ENCODE data around the gene ZBP1.

ZBP1 gene

DNA sequence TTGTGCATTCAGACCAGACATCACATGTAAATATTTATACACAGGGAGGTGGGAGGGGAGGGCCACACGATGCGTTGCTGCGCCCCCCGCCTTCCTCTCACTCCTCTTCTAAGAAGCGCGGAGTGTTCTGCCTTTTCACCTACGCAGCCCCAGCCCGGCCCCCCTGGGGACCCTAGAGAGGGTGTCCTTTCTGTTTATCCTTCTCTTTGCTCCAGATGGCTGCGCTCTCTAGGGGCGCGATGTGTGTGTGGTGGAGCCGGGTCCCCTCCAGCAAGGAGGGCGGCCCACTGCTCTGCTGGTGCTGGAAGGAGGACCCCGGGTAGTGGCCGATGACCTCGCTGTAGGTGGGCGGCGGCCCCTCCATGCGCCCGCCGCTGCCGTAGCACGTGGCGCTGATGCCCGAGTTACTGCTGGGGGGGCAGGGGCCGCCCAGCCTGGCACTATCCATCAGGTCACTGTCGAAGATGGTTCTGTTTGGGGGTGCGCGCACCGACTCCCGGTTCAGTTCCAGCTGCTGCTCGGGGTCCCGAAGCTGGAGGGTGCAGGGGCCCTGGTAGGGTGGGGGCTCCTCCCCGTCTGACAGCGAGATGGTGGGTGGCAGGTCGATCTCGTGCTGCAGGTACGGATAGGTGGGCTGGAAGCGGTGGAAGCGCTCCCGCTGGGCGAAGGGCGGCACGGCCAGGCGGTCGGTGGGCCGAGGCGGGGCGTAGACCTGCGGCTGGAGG lies 31.8 kb upstream of the ZBP1 start:
- Histone ChIP-seq H3K9ac (ENCODE audit: low read length) (no peak overlapping the region), H3K4me3 (ENCODE audit: low read depth, low read length) (no peak overlapping the region), H3K27me3 (ENCODE audit: control insufficient read depth, insufficient read depth, low read length) (no peaks in the 10 kb centered on the region), H3K4me1 (ENCODE audit: control insufficient read depth, insufficient read depth, low read length) (peaks cover 7% of the 10 kb centered on the region; the same call in 1 of the 2 replicates), H3K36me3 (ENCODE audit: control insufficient read depth, insufficient read depth, low read length) (peaks cover 52% of the 10 kb centered on the region), H3K27ac (ENCODE audit: low read depth, low read length) (no peak overlapping the region), H3K9me3 (ENCODE audit: control insufficient read depth, insufficient read depth, low read depth, low read length) (no peaks in the 10 kb centered on the region)

- no peak overlapping the region for H3K27ac ChIP-seq (ENCODE audit: low read depth, low read length)
- no peak overlapping the region for H3K4me3 ChIP-seq (ENCODE audit: low read depth, low read length)
- no peak overlapping the region for H3K9ac ChIP-seq (ENCODE audit: low read length)
- peaks cover 7% of the 10 kb centered on the region for H3K9me3 ChIP-seq (ENCODE audit: control insufficient read depth, insufficient read depth, low read depth, low read length)
- peaks cover 42% of the 10 kb centered on the region for H3K36me3 ChIP-seq (ENCODE audit: control insufficient read depth, insufficient read depth, low read length)
- no peaks in the 10 kb centered on the region for H3K27me3 ChIP-seq (ENCODE audit: control insufficient read depth, insufficient read depth, low read length)
- peaks cover 7% of the 10 kb centered on the region; the same call in 1 of the 2 replicates for H3K4me1 ChIP-seq (ENCODE audit: control insufficient read depth, insufficient read depth, low read length)
These were observed 30.7 kb upstream of the ZBP1 start for GRCh38 chr20:57650756-57651483.

DNA sequence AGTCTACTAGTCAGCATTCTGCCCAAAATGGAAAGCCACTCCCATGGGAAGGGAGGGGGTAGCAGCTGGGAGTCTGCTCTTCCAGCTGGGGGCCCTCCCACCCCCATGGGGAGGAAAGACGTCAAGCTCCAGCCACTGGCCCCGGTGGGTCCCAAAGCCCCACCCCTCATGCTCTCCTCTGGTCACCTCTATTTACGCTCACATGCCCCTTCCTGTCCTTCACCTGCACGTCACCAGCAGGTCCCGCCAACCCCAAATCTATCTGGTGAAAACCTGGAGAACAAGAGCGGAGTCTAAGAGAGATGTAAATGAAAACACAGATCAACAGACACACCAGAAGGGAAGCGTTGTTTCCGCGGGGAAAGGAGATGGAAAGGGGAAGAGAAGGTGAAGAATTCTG lies 30.0 kb upstream of the ZBP1 start:
- Histone ChIP-seq H3K9ac (ENCODE audit: low read length) (no peak overlapping the region), H3K27ac (ENCODE audit: low read depth, low read length) (no peak overlapping the region), H3K36me3 (ENCODE audit: control insufficient read depth, insufficient read depth, low read length) (peaks cover 42% of the 10 kb centered on the region), H3K4me3 (ENCODE audit: low read depth, low read length) (no peak overlapping the region), H3K27me3 (ENCODE audit: control insufficient read depth, insufficient read depth, low read length) (no peaks in the 10 kb centered on the region), H3K4me1 (ENCODE audit: control insufficient read depth, insufficient read depth, low read length) (peaks cover 7% of the 10 kb centered on the region; the same call in 1 of the 2 replicates), H3K9me3 (ENCODE audit: control insufficient read depth, insufficient read depth, low read depth, low read length) (peaks cover 14% of the 10 kb centered on the region)

DNA sequence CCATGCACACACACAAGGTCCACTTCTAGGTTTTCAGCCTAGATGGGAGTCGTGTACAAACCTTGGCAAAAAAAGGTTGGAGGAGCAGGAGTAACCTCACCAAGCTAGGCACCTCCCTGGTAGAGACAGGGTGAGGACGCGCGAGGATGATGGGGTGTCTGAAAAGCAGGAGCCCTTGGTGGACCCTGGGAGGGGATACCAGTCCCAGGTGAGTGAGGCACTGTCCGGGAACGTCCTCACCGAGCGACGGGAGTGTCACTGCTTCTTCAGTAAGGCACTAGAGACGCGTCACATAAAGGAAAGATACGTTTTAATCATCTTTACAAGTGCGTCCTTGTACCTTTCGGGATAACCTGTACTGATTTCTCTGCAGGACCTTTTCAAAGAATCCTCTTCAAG lies 29.4 kb upstream of the ZBP1 start:
- H3K27me3 ChIP-seq (ENCODE audit: control insufficient read depth, insufficient read depth, low read length) = no peaks in the 10 kb centered on the region
- no peak overlapping the region for H3K27ac ChIP-seq (ENCODE audit: low read depth, low read length)
- peaks cover 42% of the 10 kb centered on the region for H3K36me3 ChIP-seq (ENCODE audit: control insufficient read depth, insufficient read depth, low read length)
- no peak overlapping the region for H3K9ac ChIP-seq (ENCODE audit: low read length)
- 0 out of 2 replicates have a peak, but pooled peaks cover 3% of the 10 kb centered on the region for H3K4me1 ChIP-seq (ENCODE audit: control insufficient read depth, insufficient read depth, low read length)
- no peak overlapping the region for H3K4me3 ChIP-seq (ENCODE audit: low read depth, low read length)
- H3K9me3 ChIP-seq (ENCODE audit: control insufficient read depth, insufficient read depth, low read depth, low read length) = peaks cover 17% of the 10 kb centered on the region

GRCh38 chr20:57648878-57649616 lies 28.8 kb upstream of the ZBP1 start:
- H3K27me3 ChIP-seq (ENCODE audit: control insufficient read depth, insufficient read depth, low read length) = no peaks in the 10 kb centered on the region
- no peaks in the 10 kb centered on the region for H3K4me1 ChIP-seq (ENCODE audit: control insufficient read depth, insufficient read depth, low read length)
- no peak overlapping the region for H3K27ac ChIP-seq (ENCODE audit: low read depth, low read length)
- H3K36me3 ChIP-seq (ENCODE audit: control insufficient read depth, insufficient read depth, low read length) = peaks cover 42% of the 10 kb centered on the region
- no peak overlapping the region for H3K9ac ChIP-seq (ENCODE audit: low read length)
- no peak overlapping the region for H3K4me3 ChIP-seq (ENCODE audit: low read depth, low read length)
- peaks cover 17% of the 10 kb centered on the region for H3K9me3 ChIP-seq (ENCODE audit: control insufficient read depth, insufficient read depth, low read depth, low read length)

GRCh38 chr20:57647933-57648785 lies 27.9 kb upstream of the ZBP1 start:
- no peak overlapping the region for H3K9ac ChIP-seq (ENCODE audit: low read length)
- peaks cover 25% of the 10 kb centered on the region for H3K9me3 ChIP-seq (ENCODE audit: control insufficient read depth, insufficient read depth, low read depth, low read length)
- no peaks in the 10 kb centered on the region for H3K27me3 ChIP-seq (ENCODE audit: control insufficient read depth, insufficient read depth, low read length)
- H3K36me3 ChIP-seq (ENCODE audit: control insufficient read depth, insufficient read depth, low read length) = peaks cover 35% of the 10 kb centered on the region
- H3K27ac ChIP-seq (ENCODE audit: low read depth, low read length) = no peak overlapping the region
- H3K4me1 ChIP-seq (ENCODE audit: control insufficient read depth, insufficient read depth, low read length) = no peaks in the 10 kb centered on the region
- H3K4me3 ChIP-seq (ENCODE audit: low read depth, low read length) = no peak overlapping the region

DNA sequence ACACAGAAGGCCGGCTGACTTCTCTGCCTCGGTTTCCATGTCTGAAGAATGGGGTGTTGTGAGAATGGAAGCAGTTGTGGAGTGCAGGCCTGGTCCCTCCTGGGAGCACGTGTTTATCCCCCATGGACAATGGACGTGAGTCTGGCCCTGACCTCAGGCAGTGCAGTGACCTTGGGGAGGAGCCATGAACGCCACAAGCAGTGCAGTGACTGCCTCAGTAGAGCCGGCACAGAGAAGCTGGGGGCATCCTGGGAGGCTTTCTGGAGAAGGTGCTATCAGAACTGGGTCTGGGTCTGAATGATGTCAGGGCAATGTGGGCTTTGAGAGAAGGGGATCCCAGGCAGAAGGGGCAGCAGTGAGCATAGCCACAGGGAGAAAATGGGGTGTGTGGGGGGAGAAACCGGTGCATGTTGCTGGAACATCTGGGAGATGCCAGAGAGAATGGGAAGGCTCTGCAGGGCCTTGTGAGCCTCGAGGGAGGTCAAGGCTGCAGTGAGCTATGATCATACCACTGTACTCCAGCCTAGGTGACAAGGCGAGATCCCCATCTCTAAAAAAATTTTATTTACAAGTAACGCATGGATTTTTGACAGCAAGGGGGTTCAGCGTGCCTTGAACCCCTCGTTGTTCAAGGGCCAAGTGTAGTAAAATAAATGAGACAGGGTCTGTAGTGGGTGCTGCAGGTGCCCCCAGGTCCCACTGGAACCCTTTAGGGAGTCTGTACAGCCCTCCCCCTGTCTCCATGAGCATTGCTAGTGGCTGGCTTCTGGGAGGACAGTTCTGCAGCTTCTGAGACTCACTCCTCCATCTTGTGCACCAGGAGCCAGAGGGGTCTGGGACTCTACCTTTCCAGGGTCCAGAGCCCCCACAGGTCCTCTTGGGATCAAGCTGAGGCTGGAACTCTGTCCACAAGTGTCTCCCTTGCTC lies 27.0 kb upstream of the ZBP1 start:
- Histone ChIP-seq H3K4me3 (ENCODE audit: low read depth, low read length) (no peak overlapping the region), H3K4me1 (ENCODE audit: control insufficient read depth, insufficient read depth, low read length) (no peaks in the 10 kb centered on the region), H3K9ac (ENCODE audit: low read length) (no peak overlapping the region), H3K9me3 (ENCODE audit: control insufficient read depth, insufficient read depth, low read depth, low read length) (peaks cover 27% of the 10 kb centered on the region), H3K36me3 (ENCODE audit: control insufficient read depth, insufficient read depth, low read length) (peaks cover 26% of the 10 kb centered on the region), H3K27me3 (ENCODE audit: control insufficient read depth, insufficient read depth, low read length) (no peaks in the 10 kb centered on the region), H3K27ac (ENCODE audit: low read depth, low read length) (no peak overlapping the region)

DNA sequence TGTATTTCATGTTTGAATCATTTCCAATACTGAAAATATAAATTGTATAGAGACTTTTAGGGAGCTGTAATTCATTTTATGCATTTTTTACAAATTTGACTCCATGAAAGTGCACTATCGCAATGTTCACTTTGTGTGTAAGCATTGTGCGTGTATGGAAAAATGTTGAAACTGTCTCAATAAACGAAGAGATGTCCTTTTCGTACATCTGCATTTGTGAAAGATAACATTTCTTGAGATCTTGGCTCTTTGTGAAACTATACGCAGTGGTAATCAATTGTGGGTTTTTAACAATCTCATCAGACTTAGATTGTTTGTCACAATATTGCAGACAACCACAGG lies 18.6 kb upstream of the ZBP1 start:
- Histone ChIP-seq H3K4me3 (ENCODE audit: low read depth, low read length) (no peak overlapping the region), H3K27me3 (ENCODE audit: control insufficient read depth, insufficient read depth, low read length) (no peaks in the 10 kb centered on the region)

DNA sequence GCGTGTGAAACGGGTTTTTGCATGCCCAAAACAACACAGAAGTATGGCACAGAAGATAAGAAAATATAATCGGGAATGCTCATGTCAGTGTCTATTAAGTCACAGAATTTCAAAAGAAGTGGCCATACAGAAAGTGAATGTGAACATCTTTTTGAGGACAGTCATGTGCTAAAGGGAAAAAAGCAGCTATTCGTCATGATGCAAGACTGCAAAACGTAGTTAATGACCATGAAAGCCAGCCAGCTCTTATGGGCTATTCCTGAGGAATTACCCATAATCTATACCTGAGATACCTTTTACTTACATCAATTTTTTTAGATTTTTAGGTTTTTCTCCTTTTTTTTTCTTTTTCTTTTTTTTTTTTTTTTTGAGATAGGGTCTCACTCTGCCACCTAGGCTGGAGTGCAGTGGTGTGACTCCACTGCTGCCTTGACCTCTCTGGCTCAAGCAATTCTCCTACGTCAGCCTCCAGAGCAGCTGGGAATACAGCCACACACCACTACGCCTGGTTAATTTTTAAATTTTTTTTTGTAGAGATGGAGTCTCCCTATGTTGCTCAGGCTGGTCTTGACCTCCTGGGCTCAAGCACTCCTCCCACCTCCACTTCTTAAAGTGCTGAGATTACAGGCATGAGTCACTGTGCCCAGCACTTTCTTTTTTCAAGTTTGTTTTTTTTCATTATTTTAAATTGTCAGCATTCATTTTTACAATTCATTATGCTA lies 18.1 kb upstream of the ZBP1 start:
- no peaks in the 10 kb centered on the region for H3K36me3 ChIP-seq (ENCODE audit: control insufficient read depth, insufficient read depth, low read length)
- H3K27me3 ChIP-seq (ENCODE audit: control insufficient read depth, insufficient read depth, low read length) = no peaks in the 10 kb centered on the region
- no peak overlapping the region for H3K9ac ChIP-seq (ENCODE audit: low read length)
- no peak overlapping the region for H3K27ac ChIP-seq (ENCODE audit: low read depth, low read length)
- H3K9me3 ChIP-seq (ENCODE audit: control insufficient read depth, insufficient read depth, low read depth, low read length) = peaks cover 3% of the 10 kb centered on the region; the same call in 1 of the 2 replicates
- H3K4me3 ChIP-seq (ENCODE audit: low read depth, low read length) = no peak overlapping the region
- no peaks in the 10 kb centered on the region for H3K4me1 ChIP-seq (ENCODE audit: control insufficient read depth, insufficient read depth, low read length)

More for the DNA sequence above, 18.6 kb upstream of the ZBP1 start:
- Histone ChIP-seq H3K4me1 (ENCODE audit: control insufficient read depth, insufficient read depth, low read length) (no peaks in the 10 kb centered on the region), H3K9ac (ENCODE audit: low read length) (no peak overlapping the region), H3K27ac (ENCODE audit: low read depth, low read length) (no peak overlapping the region), H3K9me3 (ENCODE audit: control insufficient read depth, insufficient read depth, low read depth, low read length) (peaks cover 9% of the 10 kb centered on the region; the same call in 1 of the 2 replicates), H3K36me3 (ENCODE audit: control insufficient read depth, insufficient read depth, low read length) (no peaks in the 10 kb centered on the region)

All from HUES6 (cell line).